ENCODE data around the gene RDX. TPM values are rescaled to one million over a fixed set of nuclear protein-coding genes. Genes with fewer than 3 reads are reported as not detected.
A peak's percentile ranks its signal among the peaks of the same experiment; 100 is the strongest.

RDX gene
- total and polyA plus RNA-seq, 2 of the 13 experiments (the other 11 are each of a cell fraction or from before 2014, with no cell fraction given): 20.7 to 63.1 TPM

- no peak for TF ChIP-seq NFAT5 (CRISPR knock-in tag; IDR thresholded peaks at IDR 0.05)
- TF ChIP-seq RORA (CRISPR knock-in tag; IDR thresholded peaks at IDR 0.05): no peak
- TF ChIP-seq ZNF280B (CRISPR knock-in tag; IDR thresholded peaks at IDR 0.05; ENCODE audit: borderline replicate concordance): no peak
- no peak; the same call in 1 of the 2 replicates for TF ChIP-seq CREBL2 (CRISPR knock-in tag; IDR thresholded peaks at IDR 0.05; ENCODE audit: borderline replicate concordance)
- TF ChIP-seq NR2F1 (CRISPR knock-in tag; IDR thresholded peaks at IDR 0.05): no peak
- TF ChIP-seq ZNF672 (CRISPR knock-in tag; IDR thresholded peaks at IDR 0.05): no peak
- TF ChIP-seq GATAD1 (CRISPR knock-in tag; IDR thresholded peaks at IDR 0.05): 0 out of 2 replicates have a peak, but pooled peaks have one; percentile 27
- TF ChIP-seq ZNF446 (CRISPR knock-in tag; IDR thresholded peaks at IDR 0.05): peak; percentile 70; the same call in 1 of the 2 replicates
- peak; percentile 79 for TF ChIP-seq SALL2 (CRISPR knock-in tag; IDR thresholded peaks at IDR 0.05)
- TF ChIP-seq ZNF251 (CRISPR knock-in tag; IDR thresholded peaks at IDR 0.05): no peak
- no peak for TF ChIP-seq TAF15 (IDR thresholded peaks at IDR 0.05; ENCODE audit: low read depth, low read length, poor library complexity, severe bottlenecking)
- TF ChIP-seq ZFYVE20 (CRISPR knock-in tag; IDR thresholded peaks at IDR 0.05; ENCODE audit: borderline replicate concordance, low read depth): no peak
- no peak for TF ChIP-seq MAZ (IDR thresholded peaks at IDR 0.05; ENCODE audit: borderline replicate concordance, low read depth, low read length)
- peak; percentile 86 for TF ChIP-seq MAZ (CRISPR knock-in tag; IDR thresholded peaks at IDR 0.05; ENCODE audit: low read depth)
- TF ChIP-seq ZNF724P (CRISPR knock-in tag; IDR thresholded peaks at IDR 0.05; ENCODE audit: borderline replicate concordance): no peak; the same call in 1 of the 2 replicates
- TF ChIP-seq ZBTB4 (CRISPR knock-in tag; IDR thresholded peaks at IDR 0.05; ENCODE audit: borderline replicate concordance): no peak
- TF ChIP-seq ZNF296 (CRISPR knock-in tag; conservative IDR thresholded peaks at IDR 0.05): no peak
- peak; percentile 79; the same call in 1 of the 2 replicates for TF ChIP-seq ZNF563 (CRISPR knock-in tag; IDR thresholded peaks at IDR 0.05)
Observed at GRCh38 chr11:110296226-110297075, at the start of gene RDX (continued).

All from HepG2 (cell line).